ENCODE data around the gene TRIP11. TPM values are rescaled to one million over a fixed set of nuclear protein-coding genes. Genes with fewer than 3 reads are reported as not detected.
A peak's percentile ranks its signal among the peaks of the same experiment; 100 is the strongest.

TRIP11 gene
- total RNA-seq, 1 donor from 2014 or later: 68.1 TPM

DNA sequence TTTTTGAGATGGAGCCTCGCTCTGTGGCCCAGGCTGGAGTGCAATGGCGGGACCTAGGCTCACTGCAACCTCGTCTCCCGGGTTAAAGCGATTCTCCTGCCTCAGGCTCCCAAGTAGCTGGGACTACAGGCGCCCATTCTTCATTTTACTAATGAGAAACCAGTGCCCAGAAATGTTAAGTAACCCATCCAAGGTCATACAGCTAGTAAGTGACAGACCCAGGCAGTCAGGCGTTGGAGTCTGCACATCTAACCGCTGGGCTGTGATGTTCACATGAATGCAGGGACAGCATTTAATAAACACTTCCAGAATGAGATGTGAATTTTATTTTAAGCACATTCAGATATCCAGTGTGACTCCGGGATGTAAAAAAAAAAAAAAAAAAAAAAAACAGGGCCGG lies 1.3 kb upstream of the TRIP11 start:
- H3K4me3 Mint-ChIP-seq: peak overlapping the region; percentile 99
- TF ChIP-seq, protein P1, sequence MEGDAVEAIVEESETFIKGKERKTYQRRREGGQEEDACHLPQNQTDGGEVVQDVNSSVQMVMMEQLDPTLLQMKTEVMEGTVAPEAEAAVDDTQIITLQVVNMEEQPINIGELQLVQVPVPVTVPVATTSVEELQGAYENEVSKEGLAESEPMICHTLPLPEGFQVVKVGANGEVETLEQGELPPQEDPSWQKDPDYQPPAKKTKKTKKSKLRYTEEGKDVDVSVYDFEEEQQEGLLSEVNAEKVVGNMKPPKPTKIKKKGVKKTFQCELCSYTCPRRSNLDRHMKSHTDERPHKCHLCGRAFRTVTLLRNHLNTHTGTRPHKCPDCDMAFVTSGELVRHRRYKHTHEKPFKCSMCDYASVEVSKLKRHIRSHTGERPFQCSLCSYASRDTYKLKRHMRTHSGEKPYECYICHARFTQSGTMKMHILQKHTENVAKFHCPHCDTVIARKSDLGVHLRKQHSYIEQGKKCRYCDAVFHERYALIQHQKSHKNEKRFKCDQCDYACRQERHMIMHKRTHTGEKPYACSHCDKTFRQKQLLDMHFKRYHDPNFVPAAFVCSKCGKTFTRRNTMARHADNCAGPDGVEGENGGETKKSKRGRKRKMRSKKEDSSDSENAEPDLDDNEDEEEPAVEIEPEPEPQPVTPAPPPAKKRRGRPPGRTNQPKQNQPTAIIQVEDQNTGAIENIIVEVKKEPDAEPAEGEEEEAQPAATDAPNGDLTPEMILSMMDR (IDR thresholded peaks at IDR 0.05; ENCODE audit: unreplicated experiment): no peak
- DNase-seq (ENCODE audit: low spot score in 2 of 2, unreplicated experiment in 2 of 2): no peak
- H3K27me3 Mint-ChIP-seq (ENCODE audit: low read depth): no peaks in the 10 kb centered on the region
- no peaks in the 10 kb centered on the region for H3K36me3 Mint-ChIP-seq
- no peak overlapping the region for H3K27ac Mint-ChIP-seq
- H3K9me3 Mint-ChIP-seq: peaks cover 4% of the 10 kb centered on the region
- H3K4me1 Mint-ChIP-seq: peaks cover 30% of the 10 kb centered on the region

DNA sequence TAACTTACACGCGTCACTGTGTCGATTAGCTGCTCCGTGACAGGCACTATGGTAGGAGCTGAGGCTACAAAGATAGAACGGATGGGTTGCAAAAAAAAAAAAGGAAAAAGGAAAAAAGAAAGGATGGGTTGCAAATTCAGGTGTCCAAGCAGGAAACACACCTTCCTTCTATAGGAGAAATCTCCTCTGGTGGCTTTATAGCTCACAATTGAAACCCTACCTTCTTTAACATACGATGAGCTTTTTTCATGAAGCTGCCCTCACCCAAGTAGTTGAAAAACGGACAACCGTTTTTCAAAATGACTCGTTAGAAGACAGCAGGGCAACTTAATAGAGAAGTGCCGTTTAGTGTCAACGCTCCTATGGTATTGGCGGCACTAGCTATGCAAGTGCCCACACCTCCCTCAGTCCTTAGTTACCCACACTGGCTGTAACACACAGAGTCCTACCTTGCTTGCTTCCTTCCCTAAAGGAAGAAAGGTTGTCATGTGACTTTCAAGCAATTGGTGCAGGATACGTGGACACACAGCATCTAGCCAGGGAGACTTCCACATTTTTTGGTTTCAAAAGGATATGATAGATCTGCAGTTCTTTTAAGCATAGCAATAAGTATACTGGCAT lies 682 bp upstream of the TRIP11 start:
- Mint-ChIP-seq H3K4me3 (peak overlapping the region; percentile 99), H3K27ac (peak overlapping the region; percentile 100), H3K9me3 (peaks cover 4% of the 10 kb centered on the region), H3K36me3 (no peaks in the 10 kb centered on the region), H3K4me1 (peaks cover 35% of the 10 kb centered on the region), H3K27me3 (ENCODE audit: low read depth) (no peaks in the 10 kb centered on the region)
- no peak for DNase-seq (ENCODE audit: low spot score in 2 of 2, unreplicated experiment in 2 of 2)
- TF ChIP-seq, protein P1 (IDR thresholded peaks at IDR 0.05; ENCODE audit: unreplicated experiment): no peak

DNA sequence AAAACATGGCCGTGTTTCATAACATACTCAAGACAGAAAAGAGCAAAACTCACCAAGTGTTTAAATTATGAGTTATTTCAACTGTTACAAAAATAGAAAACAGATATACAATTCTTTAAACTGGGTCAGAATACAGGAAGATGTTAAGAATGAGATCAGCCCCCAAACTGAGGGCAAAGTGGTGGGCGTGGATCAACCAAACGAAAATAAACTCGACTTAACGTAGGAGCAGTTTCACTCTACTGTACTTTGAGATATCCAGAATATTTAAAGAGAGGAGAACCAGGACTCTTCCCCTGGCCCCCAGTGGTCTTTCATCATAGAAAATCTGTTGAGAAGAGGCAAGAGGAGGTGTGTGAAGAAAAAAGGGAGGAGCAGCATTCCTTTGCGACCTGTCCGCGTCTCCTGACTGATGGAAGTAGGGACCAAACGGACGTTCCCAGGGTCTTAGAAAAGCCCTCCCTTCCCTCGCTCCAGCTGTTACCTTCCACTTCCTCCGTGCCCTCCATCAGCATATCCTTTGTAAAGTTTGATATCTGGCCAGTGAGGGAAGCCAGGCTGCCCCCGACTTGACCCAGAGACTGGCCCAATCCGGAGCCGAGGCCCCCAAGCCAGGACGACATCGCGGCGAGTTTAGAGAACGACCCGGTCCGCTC lies 668 bp downstream of the TRIP11 start:
- peak overlapping the region; percentile 99 for H3K4me3 Mint-ChIP-seq
- peaks cover 35% of the 10 kb centered on the region for H3K4me1 Mint-ChIP-seq
- H3K36me3 Mint-ChIP-seq: no peaks in the 10 kb centered on the region
- H3K9me3 Mint-ChIP-seq: peaks cover 4% of the 10 kb centered on the region
- H3K27me3 Mint-ChIP-seq (ENCODE audit: low read depth): no peaks in the 10 kb centered on the region
- TF ChIP-seq, protein P1 (IDR thresholded peaks at IDR 0.05; ENCODE audit: unreplicated experiment): no peak
- peak overlapping the region; percentile 100 for H3K27ac Mint-ChIP-seq
- DNase-seq (ENCODE audit: low spot score in 2 of 2, unreplicated experiment in 2 of 2): peak in 1 of 2 experiments; percentile 31

DNA sequence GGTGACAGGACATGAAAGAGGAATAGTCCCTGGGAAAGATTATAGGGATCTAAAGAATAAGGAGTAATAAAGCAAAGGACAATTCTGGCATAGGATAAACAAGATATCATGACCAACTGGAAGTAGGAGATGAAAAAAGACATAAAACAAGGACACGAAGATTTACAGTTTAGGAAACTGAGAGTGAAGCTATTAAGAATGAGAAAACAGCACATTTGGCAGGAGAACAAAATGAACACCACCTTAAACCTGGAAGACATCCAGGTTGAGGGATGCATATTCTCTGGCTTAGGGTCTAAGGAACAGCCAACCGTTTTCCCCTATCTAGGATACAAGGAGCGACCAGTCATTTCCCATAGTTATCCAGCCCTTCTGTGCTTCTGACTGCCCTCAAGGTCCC lies 1.9 kb downstream of the TRIP11 start:
- peaks cover 35% of the 10 kb centered on the region for H3K4me1 Mint-ChIP-seq
- H3K27ac Mint-ChIP-seq: peak overlapping the region; percentile 100
- H3K36me3 Mint-ChIP-seq: peaks cover 8% of the 10 kb centered on the region
- TF ChIP-seq, protein P1 (IDR thresholded peaks at IDR 0.05; ENCODE audit: unreplicated experiment): no peak
- peak overlapping the region; percentile 99 for H3K4me3 Mint-ChIP-seq
- H3K27me3 Mint-ChIP-seq (ENCODE audit: low read depth): no peaks in the 10 kb centered on the region
- DNase-seq (ENCODE audit: low spot score in 2 of 2, unreplicated experiment in 2 of 2): no peak
- H3K9me3 Mint-ChIP-seq: peaks cover 11% of the 10 kb centered on the region

DNA sequence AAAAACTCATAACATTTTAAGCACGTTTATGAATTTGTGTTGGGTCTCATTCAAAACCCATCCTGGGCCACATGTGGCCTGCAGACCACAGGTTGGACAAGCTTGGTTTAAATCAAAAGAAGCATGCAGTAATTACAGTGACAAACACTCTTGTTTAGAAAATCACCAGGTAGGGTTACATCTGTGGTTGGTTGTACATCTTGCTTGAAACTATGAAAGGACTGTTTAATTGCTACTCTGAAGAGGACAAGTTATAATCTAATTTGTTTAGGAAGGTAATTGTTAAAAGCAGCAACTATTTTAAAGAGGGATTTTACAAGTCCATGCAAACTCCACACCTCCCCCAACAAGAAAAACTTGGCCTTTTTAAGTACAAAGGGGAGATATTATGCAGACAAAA lies 4.0 kb downstream of the TRIP11 start:
- H3K36me3 Mint-ChIP-seq: peaks cover 10% of the 10 kb centered on the region
- H3K27ac Mint-ChIP-seq: no peak overlapping the region
- no peak overlapping the region for H3K4me3 Mint-ChIP-seq
- peaks cover 11% of the 10 kb centered on the region for H3K9me3 Mint-ChIP-seq
- TF ChIP-seq, protein P1 (IDR thresholded peaks at IDR 0.05; ENCODE audit: unreplicated experiment): no peak
- no peak for DNase-seq (ENCODE audit: low spot score in 2 of 2, unreplicated experiment in 2 of 2)
- no peaks in the 10 kb centered on the region for H3K27me3 Mint-ChIP-seq (ENCODE audit: low read depth)
- peaks cover 29% of the 10 kb centered on the region for H3K4me1 Mint-ChIP-seq
